Colonic mucosa (tissue), 4 donors: Measurements from ENCODE around the gene ATG16L1. TPM values are rescaled to one million over a fixed set of nuclear protein-coding genes. Genes with fewer than 3 reads are reported as not detected.

Source experiments
- DNase-seq: peaks from one replicate; pipeline ENCODE4 v3.0.0-alpha.2; 2020
- H3K27ac ChIP-seq: fragments of 200-600 bp; one replicate; pipeline ENCODE4 v1.8.0; 2021
- H3K27me3 ChIP-seq: fragments of 200-600 bp; one replicate; pipeline ENCODE4 v1.8.0; 2021
- H3K36me3 ChIP-seq: fragments of 200-600 bp; one replicate; pipeline ENCODE4 v1.8.0; 2021
- H3K4me1 ChIP-seq: fragments of 200-600 bp; one replicate; pipeline ENCODE4 v1.8.0; 2021; ENCODE audit warnings: mild to moderate bottlenecking
- H3K4me3 ChIP-seq: fragments of 200-600 bp; one replicate; pipeline ENCODE4 v1.8.0; 2021
- H3K9ac ChIP-seq, 2 donors: one replicate each; pipeline ENCODE4 v1.7.0; 2013; ENCODE audit warnings: control low read depth in 2 of 2, low read depth in 2 of 2, low read length in 2 of 2
- H3K9me3 ChIP-seq: fragments of 200-600 bp; one replicate; pipeline ENCODE4 v1.8.0; 2021
- intact Hi-C: fragments of 100-400 bp; cut with DNase I; formaldehyde crosslinking; loops from one replicate; pipeline ENCODE4 v1.14.1; 2022
- total RNA-seq, 2 donors: library from RNA; stranded (reverse); fragmentation: NEBNext Ultra II Directional in 1 of 2; extraction: Animal tissue kit (Norgen Biotek cat#: 25700) in 1 of 2; gene quantifications; one replicate each; pipeline ENCODE4 v1.2.1, GENCODE V29; 2021
- TF ChIP-seq, protein P1 (sequence below): fragments of 200-600 bp; IDR thresholded peaks from one replicate; pipeline ENCODE4 v1.8.0; 2022; ENCODE audit warnings: antibody characterized with exemption, mild to moderate bottlenecking
- donor health status: healthy.
- donor health status: DM: no; HTN: no; CAD: no.
- donor health status: DM: no; HTN: no; CAD: no.

Gene ATG16L1
- total RNA-seq, 2 donors from 2014 or later, result 32.1 to 36.3 TPM

- Histone ChIP-seq H3K27me3 (no peaks in the 10 kb centered on the region), H3K9ac (no peak overlapping the region), H3K9me3 (no peaks in the 10 kb centered on the region), H3K36me3 (peaks cover 29% of the 10 kb centered on the region), H3K27ac (no peak overlapping the region), H3K4me1 (no peaks in the 10 kb centered on the region), H3K4me3 (no peak overlapping the region)
- TF ChIP-seq, protein P1, sequence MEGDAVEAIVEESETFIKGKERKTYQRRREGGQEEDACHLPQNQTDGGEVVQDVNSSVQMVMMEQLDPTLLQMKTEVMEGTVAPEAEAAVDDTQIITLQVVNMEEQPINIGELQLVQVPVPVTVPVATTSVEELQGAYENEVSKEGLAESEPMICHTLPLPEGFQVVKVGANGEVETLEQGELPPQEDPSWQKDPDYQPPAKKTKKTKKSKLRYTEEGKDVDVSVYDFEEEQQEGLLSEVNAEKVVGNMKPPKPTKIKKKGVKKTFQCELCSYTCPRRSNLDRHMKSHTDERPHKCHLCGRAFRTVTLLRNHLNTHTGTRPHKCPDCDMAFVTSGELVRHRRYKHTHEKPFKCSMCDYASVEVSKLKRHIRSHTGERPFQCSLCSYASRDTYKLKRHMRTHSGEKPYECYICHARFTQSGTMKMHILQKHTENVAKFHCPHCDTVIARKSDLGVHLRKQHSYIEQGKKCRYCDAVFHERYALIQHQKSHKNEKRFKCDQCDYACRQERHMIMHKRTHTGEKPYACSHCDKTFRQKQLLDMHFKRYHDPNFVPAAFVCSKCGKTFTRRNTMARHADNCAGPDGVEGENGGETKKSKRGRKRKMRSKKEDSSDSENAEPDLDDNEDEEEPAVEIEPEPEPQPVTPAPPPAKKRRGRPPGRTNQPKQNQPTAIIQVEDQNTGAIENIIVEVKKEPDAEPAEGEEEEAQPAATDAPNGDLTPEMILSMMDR, result no peak
- no peak for DNase-seq
- intact Hi-C loops, result no loop called here
Measured at GRCh38 chr2:233270951-233271350, 19.5 kb downstream of the ATG16L1 start.

DNA sequence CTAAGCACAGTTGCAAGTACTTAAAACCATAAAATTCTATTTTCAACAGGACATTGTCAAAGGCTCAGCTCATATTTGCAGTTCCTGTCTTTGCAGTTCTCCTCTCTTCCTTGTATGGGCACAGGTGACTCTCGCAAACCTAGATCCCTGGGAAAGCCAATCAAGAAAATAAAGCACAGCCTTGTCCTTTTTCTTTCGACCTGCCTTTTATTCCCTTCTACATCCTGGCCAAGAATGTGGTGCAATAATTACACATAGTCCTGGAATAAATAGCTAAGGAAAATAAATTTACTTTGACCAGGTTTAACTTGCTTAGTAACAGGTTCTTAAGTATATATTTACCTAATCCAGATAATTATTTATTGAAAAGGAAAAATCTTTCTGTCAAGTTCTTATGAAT lies 20.2 kb downstream of the ATG16L1 start:
- no peaks in the 10 kb centered on the region for H3K9me3 ChIP-seq
- no peaks in the 10 kb centered on the region for H3K4me1 ChIP-seq
- H3K36me3 ChIP-seq, result peaks cover 21% of the 10 kb centered on the region
- H3K4me3 ChIP-seq, result no peak overlapping the region
- TF ChIP-seq, protein P1, result no peak
- no peaks in the 10 kb centered on the region for H3K27me3 ChIP-seq
- intact Hi-C loops, result no loop called here
- H3K9ac ChIP-seq, result no peak overlapping the region
- no peak for DNase-seq
- H3K27ac ChIP-seq, result no peak overlapping the region

- H3K9ac ChIP-seq, result no peak overlapping the region
- no peak overlapping the region for H3K4me3 ChIP-seq
- no peaks in the 10 kb centered on the region for H3K9me3 ChIP-seq
- DNase-seq, result no peak
- H3K4me1 ChIP-seq, result no peaks in the 10 kb centered on the region
- no peaks in the 10 kb centered on the region for H3K27me3 ChIP-seq
- intact Hi-C loops, result no loop called here
- peaks cover 20% of the 10 kb centered on the region for H3K36me3 ChIP-seq
- no peak overlapping the region for H3K27ac ChIP-seq
- TF ChIP-seq, protein P1, result no peak
Measured at GRCh38 chr2:233273120-233273519, 21.6 kb downstream of the ATG16L1 start.

GRCh38 chr2:233275223-233275622 lies 23.8 kb downstream of the ATG16L1 start:
- no peak overlapping the region for H3K27ac ChIP-seq
- intact Hi-C loops, result no loop called here

DNA sequence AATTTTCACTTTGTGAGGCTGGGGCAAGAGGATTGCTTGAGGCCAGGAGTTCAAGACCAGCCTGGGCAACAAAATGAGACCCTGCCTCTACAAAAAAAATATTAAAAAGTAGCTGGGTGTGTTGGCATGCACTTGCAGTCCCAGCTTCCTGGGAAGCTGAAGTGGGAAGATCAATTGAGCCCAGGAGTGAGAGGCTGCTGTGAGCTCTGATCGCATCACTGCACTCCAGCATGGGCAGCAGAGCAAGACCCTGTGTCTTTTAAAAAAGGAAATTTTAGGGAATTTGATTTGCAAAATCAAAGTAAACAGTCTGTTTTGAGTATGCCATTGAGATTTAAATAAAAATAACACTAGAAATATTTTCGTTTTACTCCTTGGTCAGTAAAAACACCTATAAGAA lies 27.4 kb downstream of the ATG16L1 start:
- Histone ChIP-seq H3K4me1 (no peaks in the 10 kb centered on the region), H3K4me3 (no peak overlapping the region), H3K9me3 (no peaks in the 10 kb centered on the region), H3K9ac (no peak overlapping the region), H3K27ac (no peak overlapping the region), H3K36me3 (peaks cover 22% of the 10 kb centered on the region), H3K27me3 (no peaks in the 10 kb centered on the region)
- TF ChIP-seq, protein P1, result no peak
- intact Hi-C loops, result no loop called here
- DNase-seq, result no peak

More at GRCh38 chr2:233275223-233275622, 23.8 kb downstream of the ATG16L1 start:
- no peak overlapping the region for H3K4me3 ChIP-seq
- TF ChIP-seq, protein P1, result no peak
- H3K9me3 ChIP-seq, result no peaks in the 10 kb centered on the region
- H3K36me3 ChIP-seq, result peaks cover 20% of the 10 kb centered on the region
- DNase-seq, result no peak
- H3K27me3 ChIP-seq, result no peaks in the 10 kb centered on the region
- H3K9ac ChIP-seq, result no peak overlapping the region
- H3K4me1 ChIP-seq, result no peaks in the 10 kb centered on the region
